ENCODE measurements around the gene THAP5. TPM values are rescaled to one million over a fixed set of nuclear protein-coding genes. Genes with fewer than 3 reads are reported as not detected.
A peak's percentile ranks its signal among the peaks of the same experiment; 100 is the strongest.

The THAP5 gene
- total RNA-seq, 1 donor from 2014 or later, result 26.3 TPM

- DNase-seq (ENCODE audit: low read depth), result no peak
- Histone ChIP-seq H3K27me3 (ENCODE audit: control insufficient read depth, insufficient read depth, low read length) (no peaks in the 10 kb centered on the region), H3K36me3 (ENCODE audit: control insufficient read depth, insufficient read depth, low read length) (no peaks in the 10 kb centered on the region), H3K4me3 (ENCODE audit: low read depth, low read length) (peak overlapping the region; percentile 84)
- TF ChIP-seq CTCF (IDR thresholded peaks at IDR 0.05; ENCODE audit: insufficient read depth, low read length, poor library complexity, severe bottlenecking), result no peak
Measured at GRCh38 chr7:108570146-108570755, 745 bp upstream of the THAP5 start.

GRCh38 chr7:108568801-108569380 is 615 bp downstream of the THAP5 start:
- H3K4me3 ChIP-seq (ENCODE audit: low read depth, low read length), result peak overlapping the region; percentile 83
- TF ChIP-seq CTCF (IDR thresholded peaks at IDR 0.05; ENCODE audit: insufficient read depth, low read length, poor library complexity, severe bottlenecking), result no peak
- DNase-seq (ENCODE audit: low read depth), result no peak

GRCh38 chr7:108565987-108566386 is 3.5 kb downstream of the THAP5 start:
- DNase-seq (ENCODE audit: low read depth), result no peak
- TF ChIP-seq CTCF (IDR thresholded peaks at IDR 0.05; ENCODE audit: insufficient read depth, low read length, poor library complexity, severe bottlenecking), result no peak
- Histone ChIP-seq H3K4me3 (ENCODE audit: low read depth, low read length) (no peak overlapping the region), H3K27me3 (ENCODE audit: control insufficient read depth, insufficient read depth, low read length) (no peaks in the 10 kb centered on the region), H3K36me3 (ENCODE audit: control insufficient read depth, insufficient read depth, low read length) (no peaks in the 10 kb centered on the region)

More at GRCh38 chr7:108568801-108569380, 615 bp downstream of the THAP5 start:
- Histone ChIP-seq H3K27me3 (ENCODE audit: control insufficient read depth, insufficient read depth, low read length) (no peaks in the 10 kb centered on the region), H3K36me3 (ENCODE audit: control insufficient read depth, insufficient read depth, low read length) (no peaks in the 10 kb centered on the region)

- DNase-seq (ENCODE audit: low read depth), result no peak
- H3K4me3 ChIP-seq (ENCODE audit: low read depth, low read length), result no peak overlapping the region
- H3K36me3 ChIP-seq (ENCODE audit: control insufficient read depth, insufficient read depth, low read length), result no peaks in the 10 kb centered on the region
- H3K27me3 ChIP-seq (ENCODE audit: control insufficient read depth, insufficient read depth, low read length), result no peaks in the 10 kb centered on the region
- no peak for TF ChIP-seq CTCF (IDR thresholded peaks at IDR 0.05; ENCODE audit: insufficient read depth, low read length, poor library complexity, severe bottlenecking)
Measured at GRCh38 chr7:108561047-108561619, 8.4 kb downstream of the THAP5 start.

GRCh38 chr7:108559253-108559652 is 10.3 kb downstream of the THAP5 start:
- Histone ChIP-seq H3K4me3 (ENCODE audit: low read depth, low read length) (no peak overlapping the region), H3K27me3 (ENCODE audit: control insufficient read depth, insufficient read depth, low read length) (no peaks in the 10 kb centered on the region), H3K36me3 (ENCODE audit: control insufficient read depth, insufficient read depth, low read length) (no peaks in the 10 kb centered on the region)
- no peak for DNase-seq (ENCODE audit: low read depth)
- TF ChIP-seq CTCF (IDR thresholded peaks at IDR 0.05; ENCODE audit: insufficient read depth, low read length, poor library complexity, severe bottlenecking), result no peak

Data from kidney epithelial cell (primary cell).